Cardiac atrium fibroblast (primary cell): ENCODE results near the gene USHBP1. TPM values are rescaled to one million over a fixed set of nuclear protein-coding genes. Genes with fewer than 3 reads are reported as not detected.

Experiments used
- total RNA-seq: library from RNA; depleted of rRNA; stranded (reverse); fragments of >200 nt; gene quantifications from 2 replicates; pipeline ENCODE4 v1.2.3, GENCODE V29; 2015

Gene USHBP1, protein sequence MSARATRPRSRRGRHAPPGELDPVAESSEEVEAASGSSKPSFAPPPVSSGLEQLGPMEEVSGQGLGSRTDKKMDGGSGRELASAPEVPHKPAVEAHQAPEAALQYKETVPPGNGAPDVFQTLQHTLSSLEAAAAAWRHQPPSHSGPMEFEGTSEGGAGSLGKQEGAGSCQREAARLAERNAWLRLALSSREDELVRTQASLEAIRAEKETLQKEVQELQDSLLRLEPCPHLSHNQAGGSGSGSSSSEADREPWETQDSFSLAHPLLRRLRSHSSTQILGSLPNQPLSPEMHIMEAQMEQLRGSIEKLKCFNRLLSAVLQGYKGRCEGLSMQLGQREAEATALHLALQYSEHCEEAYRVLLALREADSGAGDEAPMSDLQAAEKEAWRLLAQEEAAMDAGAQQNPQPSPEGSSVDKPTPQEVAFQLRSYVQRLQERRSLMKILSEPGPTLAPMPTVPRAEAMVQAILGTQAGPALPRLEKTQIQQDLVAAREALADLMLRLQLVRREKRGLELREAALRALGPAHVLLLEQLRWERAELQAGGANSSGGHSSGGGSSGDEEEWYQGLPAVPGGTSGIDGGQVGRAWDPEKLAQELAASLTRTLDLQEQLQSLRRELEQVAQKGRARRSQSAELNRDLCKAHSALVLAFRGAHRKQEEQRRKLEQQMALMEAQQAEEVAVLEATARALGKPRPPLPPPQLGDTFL
- total RNA-seq = 0.36 and 0.81 TPM in 2 replicates

GRCh38 chr19:17264641-17264979 lies at the start of gene USHBP1:
Gene USHBP1 (minus strand): TSS chr19:17264745. CDS start chr19:17264299, 446 bp downstream.

GRCh38 chr19:17309198-17309964 lies 44.8 kb upstream of the USHBP1 start, which contains the start of gene DDA1:
Gene DDA1 (plus strand): TSS chr19:17309563. CDS start chr19:17309655, 92 bp downstream.

DNA sequence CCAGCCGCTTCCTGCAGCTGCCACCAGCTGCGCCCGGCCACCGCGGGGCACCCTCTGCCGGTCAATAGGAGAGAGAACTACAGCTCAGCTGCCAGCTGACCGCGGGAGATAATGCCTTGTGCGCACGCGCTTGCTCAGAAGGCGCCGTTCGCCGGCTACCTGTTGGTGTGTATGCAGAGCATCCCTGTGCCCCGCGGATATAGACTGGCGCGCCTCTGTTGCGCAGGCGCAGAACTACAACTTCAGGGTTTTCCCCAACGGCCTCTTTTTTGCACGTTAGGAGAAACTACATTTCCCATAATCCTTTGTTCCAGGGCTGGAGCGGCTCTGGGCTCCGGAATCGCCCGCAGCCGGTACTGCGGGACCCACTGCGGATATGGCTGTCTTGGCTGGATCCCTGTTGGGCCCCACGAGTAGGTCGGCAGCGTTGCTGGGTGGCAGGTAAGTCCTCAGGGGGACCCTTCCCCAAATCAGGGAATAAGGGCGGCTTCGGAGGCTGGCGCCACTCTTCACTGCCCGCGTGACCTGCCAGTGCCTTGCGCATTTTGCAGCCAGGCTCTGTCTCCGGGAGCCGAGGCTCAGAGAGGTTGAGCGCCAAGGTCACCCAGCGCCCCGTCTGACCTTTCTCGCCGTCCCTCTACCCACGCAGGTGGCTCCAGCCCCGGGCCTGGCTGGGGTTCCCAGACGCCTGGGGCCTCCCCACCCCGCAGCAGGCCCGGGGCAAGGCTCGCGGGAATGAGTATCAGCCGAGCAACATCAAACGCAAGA lies 41.2 kb upstream of the USHBP1 start, which contains the start of gene MRPL34:
TSS of gene MRPL34 (plus strand) at position 356 of the 768 bp plus-strand sequence. CDS start at position 377, 21 bp downstream.

GRCh38 chr19:17303167-17303939 lies 38.8 kb upstream of the USHBP1 start, which contains the start of gene ABHD8:
Gene ABHD8 (minus strand): TSS chr19:17303425. CDS start chr19:17301616, 1,809 bp downstream.

DNA sequence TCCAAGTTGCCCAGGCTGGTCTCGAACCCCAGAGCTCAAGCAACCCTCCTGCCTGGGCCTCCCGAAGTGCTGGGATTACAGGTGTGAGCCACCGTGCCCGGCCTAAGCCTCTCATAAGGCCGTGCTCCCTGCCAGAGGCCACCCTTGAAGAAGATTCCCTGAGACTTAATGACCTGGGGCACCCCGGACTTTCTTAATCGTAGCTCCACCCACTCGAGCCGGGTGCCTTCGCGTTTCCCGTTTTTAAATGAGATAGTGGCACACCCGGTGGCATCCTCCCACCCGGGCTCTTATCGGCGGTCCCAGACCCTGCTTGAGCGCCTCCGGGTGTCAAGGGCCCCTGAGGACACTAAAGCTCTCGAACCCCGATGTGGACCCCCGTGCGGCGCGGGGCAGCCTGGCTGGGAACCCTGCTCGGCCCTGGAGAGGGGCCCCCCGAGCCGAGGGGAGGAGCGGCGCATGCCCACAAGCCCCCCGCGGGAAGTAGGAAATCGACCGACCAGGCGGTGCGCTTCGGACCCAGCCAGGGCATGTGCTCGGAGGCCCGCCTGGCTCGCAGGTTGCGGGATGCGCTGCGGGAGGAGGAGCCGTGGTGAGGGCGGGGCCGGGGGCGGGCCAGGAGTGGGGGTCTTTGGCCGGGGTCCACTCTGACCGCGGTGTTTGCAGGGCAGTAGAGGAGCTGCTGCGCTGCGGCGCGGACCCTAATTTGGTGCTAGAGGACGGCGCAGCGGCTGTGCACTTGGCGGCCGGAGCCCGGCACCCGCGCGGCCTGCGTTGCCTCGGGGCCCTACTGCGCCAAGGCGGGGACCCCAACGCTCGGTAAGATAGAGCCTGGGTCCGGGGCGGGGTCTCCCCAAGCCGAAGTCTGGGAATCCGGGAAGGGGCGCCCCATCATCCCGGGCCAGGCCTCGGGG lies 17.1 kb upstream of the USHBP1 start, which contains the start of gene ANKLE1:
TSS of gene ANKLE1 (plus strand) at position 511 of the 914 bp plus-strand sequence. CDS start at position 531, 20 bp downstream.

GRCh38 chr19:17266975-17267788 lies 2.6 kb upstream of the USHBP1 start, which contains the start of gene BABAM1:
Gene BABAM1 (plus strand): TSS chr19:17267443. CDS start chr19:17268807, 1,364 bp downstream.

DNA sequence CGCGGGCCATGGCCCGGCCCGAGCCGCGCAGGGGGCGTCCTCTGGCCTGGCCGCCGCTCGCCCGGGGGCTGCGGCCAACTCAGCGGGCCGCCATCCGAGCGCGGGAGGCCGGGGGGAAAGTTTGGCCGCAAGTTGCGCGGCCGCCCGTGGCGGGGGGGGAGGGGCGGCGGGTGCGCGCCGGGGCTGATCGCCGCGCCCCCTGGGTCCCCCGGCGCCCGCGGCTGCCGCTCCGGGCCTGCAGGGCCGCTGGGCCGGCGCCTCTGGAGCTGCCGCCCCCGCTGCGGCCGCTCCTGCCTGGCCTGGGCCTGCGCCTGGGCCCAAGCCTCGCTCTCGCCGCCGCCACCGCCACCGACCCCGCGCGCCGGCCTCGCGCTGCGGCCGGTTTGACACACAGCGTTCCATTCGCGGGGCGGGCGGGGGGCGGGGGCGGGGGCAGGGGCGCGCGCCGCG lies 19.0 kb downstream of the USHBP1 start, which contains the start of gene NR2F6:
TSS of gene NR2F6 (minus strand) at position 385 of the 450 bp plus-strand sequence. CDS start 699 bp downstream, outside the sequence.

DNA sequence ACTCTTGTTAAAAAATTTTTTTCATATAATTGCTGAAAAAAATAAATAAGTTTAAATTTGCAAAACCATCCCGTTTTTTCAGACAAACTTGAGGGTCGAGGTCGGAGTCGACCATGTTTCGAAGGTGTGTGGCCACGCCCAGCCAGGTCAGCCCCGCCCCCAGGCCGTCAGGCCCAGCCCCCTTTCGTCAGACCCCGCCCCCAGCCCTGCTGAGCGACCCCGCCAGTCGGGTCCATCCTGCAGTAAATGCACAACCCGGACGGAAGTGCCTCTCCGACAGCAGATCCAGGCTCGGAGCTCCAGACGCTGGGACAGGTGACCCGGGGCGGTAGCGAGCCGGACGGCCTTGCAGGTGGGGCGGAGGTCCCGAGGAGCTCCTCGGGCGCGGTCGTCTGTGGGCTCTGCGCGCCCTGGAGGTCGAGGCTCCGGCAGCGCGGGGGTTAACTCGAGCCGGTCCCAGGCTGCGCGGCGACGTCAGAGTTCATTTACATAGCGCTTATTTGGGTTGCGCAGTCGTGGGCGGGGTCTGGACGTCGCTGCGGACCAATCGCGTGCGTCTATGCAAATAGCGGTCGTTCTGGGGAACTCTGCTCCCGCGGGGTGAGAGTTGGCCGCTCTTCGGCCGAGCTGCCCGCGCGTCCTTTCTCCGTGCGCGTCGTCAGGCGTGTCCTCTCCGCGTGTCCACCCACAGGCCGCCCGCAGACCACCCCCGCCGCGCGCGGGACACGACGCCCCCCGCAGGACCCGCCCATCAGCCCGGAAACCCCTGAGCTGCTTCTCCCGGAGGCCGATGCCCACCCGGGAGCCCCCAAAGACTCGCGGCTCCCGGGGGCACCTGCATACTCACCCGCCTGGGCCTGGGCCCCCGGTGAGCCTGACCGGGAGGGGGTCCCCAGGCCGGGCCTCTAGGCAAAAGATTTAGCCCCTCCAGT lies 38.3 kb downstream of the USHBP1 start, which contains the start of gene OCEL1:
TSS of gene OCEL1 (plus strand) at position 225 of the 932 bp plus-strand sequence. CDS start at position 247, 22 bp downstream.

DNA sequence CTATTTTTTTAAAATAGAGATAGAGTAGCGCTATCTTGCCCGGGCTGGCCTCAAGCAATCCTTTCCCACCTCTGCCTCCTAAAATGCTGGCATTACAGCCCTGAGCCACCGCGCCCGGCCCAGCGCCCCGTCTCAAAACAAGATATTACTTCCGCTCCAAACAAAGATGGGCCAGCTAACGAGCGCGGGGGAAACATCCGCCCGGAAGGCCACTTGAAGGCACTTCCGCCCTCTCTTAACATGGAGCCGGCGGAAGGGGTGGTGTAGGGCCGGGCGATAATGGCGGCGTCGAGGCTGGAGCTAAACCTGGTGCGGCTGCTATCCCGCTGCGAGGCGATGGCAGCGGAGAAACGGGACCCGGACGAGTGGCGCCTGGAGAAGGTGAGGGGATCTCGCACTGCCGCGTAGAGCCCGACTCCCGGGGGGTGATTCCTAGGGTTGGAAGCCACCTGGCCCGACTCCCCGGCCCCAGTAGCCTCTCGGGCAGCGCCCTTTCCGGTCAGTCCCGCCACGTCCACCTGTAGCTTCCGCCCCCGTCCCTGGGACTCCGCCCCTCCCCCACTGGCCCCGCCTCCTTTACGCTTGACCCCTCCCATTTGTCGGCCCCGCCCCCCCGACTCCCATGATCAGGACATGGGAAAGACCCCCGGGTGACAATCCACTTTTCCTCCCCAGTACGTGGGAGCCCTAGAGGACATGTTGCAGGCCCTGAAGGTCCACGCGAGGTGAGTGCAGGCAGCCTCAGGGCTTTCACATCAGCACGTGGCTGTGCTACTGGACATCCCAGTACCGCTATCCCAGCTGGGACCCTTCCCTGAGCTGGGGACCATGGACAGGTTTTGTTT lies 49.2 kb downstream of the USHBP1 start, which contains the start of gene USE1:
TSS of gene USE1 (plus strand) at position 231 of the 845 bp plus-strand sequence. CDS start at position 280, 49 bp downstream.

Other genes with a start within 250 kb of the USHBP1 start
- gene CPAMD8, start 237.9 kb downstream of the USHBP1 start, total RNA-seq = 0.36 and 0.81 TPM in 2 replicates
- 2.4 and 3.8 TPM in 2 replicates for gene HAUS8, start 189.3 kb downstream of the USHBP1 start, total RNA-seq
- 39.5 and 53.3 TPM in 2 replicates for gene MYO9B, start 189.0 kb downstream of the USHBP1 start, total RNA-seq
- 19.9 and 31.4 TPM in 2 replicates for gene USE1, start 49.4 kb downstream of the USHBP1 start, total RNA-seq
- 6.2 and 6.7 TPM in 2 replicates for gene OCEL1, start 38.5 kb downstream of the USHBP1 start, total RNA-seq
- gene NR2F6, start 18.8 kb downstream of the USHBP1 start, total RNA-seq = 39.9 and 62.5 TPM in 2 replicates
- gene BABAM1, start 2.7 kb upstream of the USHBP1 start, total RNA-seq = 64.3 and 84.5 TPM in 2 replicates
- gene ANKLE1, start 17.2 kb upstream of the USHBP1 start, total RNA-seq = 0.49 TPM in 1 of 2 replicates, not detected in the other
- gene ABHD8, start 38.7 kb upstream of the USHBP1 start, total RNA-seq = 7.3 and 7.8 TPM in 2 replicates
- 45.9 and 70.3 TPM in 2 replicates for gene MRPL34, start 41.1 kb upstream of the USHBP1 start, total RNA-seq
- gene DDA1, start 44.8 kb upstream of the USHBP1 start, total RNA-seq = 25.3 and 47.7 TPM in 2 replicates
- gene ANO8, start 70.1 kb upstream of the USHBP1 start, total RNA-seq = 0.97 and 2.5 TPM in 2 replicates
- 12.5 and 16.7 TPM in 2 replicates for gene GTPBP3, start 72.8 kb upstream of the USHBP1 start, total RNA-seq
- gene PLVAP, start 112.6 kb upstream of the USHBP1 start, total RNA-seq = 1.1 and 3.6 TPM in 2 replicates
- not detected in 2 replicates for gene CCDC194, start 129.5 kb upstream of the USHBP1 start, total RNA-seq
- gene BST2, start 140.9 kb upstream of the USHBP1 start, total RNA-seq = 1.6 TPM in 1 of 2 replicates, not detected in the other
- gene MVB12A, start 155.3 kb upstream of the USHBP1 start, total RNA-seq = 92.5 and 110 TPM in 2 replicates
- gene TMEM221, start 183.9 kb upstream of the USHBP1 start, total RNA-seq = not detected in 2 replicates
- not detected in 2 replicates for gene NXNL1, start 196.2 kb upstream of the USHBP1 start, total RNA-seq
- gene SLC27A1, start 205.8 kb upstream of the USHBP1 start, total RNA-seq = 17.0 and 35.4 TPM in 2 replicates
- 77.9 and 99.3 TPM in 2 replicates for gene PGLS, start 246.9 kb upstream of the USHBP1 start, total RNA-seq